Hematopoietic multipotent progenitor cell treated with erythropoietin and hydrocortisone succinate and interleukin-3 and kit ligand, for 17 days (in vitro differentiated cells): Measurements from ENCODE around the gene XRN2.

ENCODE experiments used
- DNase-seq: peaks from one replicate; pipeline ENCODE4 v3.0.0-alpha.2; 2015; ENCODE audit warnings: low spot score

Gene XRN2

GRCh38 chr20:21432911-21433310, 129.8 kb downstream of the XRN2 start:
- no peak for DNase-seq

GRCh38 chr20:21433329-21433890, 130.3 kb downstream of the XRN2 start:
- DNase-seq = no peak

GRCh38 chr20:21435576-21435975, 132.4 kb downstream of the XRN2 start:
- DNase-seq = no peak

GRCh38 chr20:21436205-21436604, 133.1 kb downstream of the XRN2 start:
- no peak for DNase-seq

- no peak for DNase-seq
These were observed 134.1 kb downstream of the XRN2 start for GRCh38 chr20:21437248-21437647.

- DNase-seq = no peak
These were observed 134.7 kb downstream of the XRN2 start for GRCh38 chr20:21437816-21438215.
